ENCODE data around the gene NR2F2.

- no peak for TF ChIP-seq CTCF (IDR thresholded peaks at IDR 0.05)
- no peak for TF ChIP-seq EP300 (IDR thresholded peaks at IDR 0.05)
- no peak for TF ChIP-seq POLR2A (IDR thresholded peaks at IDR 0.05)
- no peak for TF ChIP-seq POLR2AphosphoS5 (IDR thresholded peaks at IDR 0.05)
Observed at GRCh38 chr15:96314518-96314917, 16.0 kb upstream of the NR2F2 start.
